RWPE1 (cell line): Measurements from ENCODE around the gene SIRPB2.

Source experiments
- CTCF ChIA-PET: fragments of 350-600 bp; sonication (Branson Sonifier 250); formaldehyde crosslinking; extraction: SDS; loops from one replicate; lab custom pipeline; 2021; lab: Yijun Ruan, JAX
- POLR2A ChIA-PET: fragments of 400-600 bp; formaldehyde crosslinking; extraction: SDS; loops from one replicate; lab custom pipeline; 2020; ENCODE audit warnings: antibody characterized with exemption; ENCODE audit not compliant: low non-redundant PET; lab: Yijun Ruan, JAX
- DNase-seq: peaks from one replicate; pipeline ENCODE4 v3.0.0; 2012; ENCODE audit warnings: low spot score
- H3K27ac ChIP-seq: fragments of 450-650 bp; 2 replicates; pipeline ENCODE4 v1.5.1; 2017
- TF ChIP-seq, protein P1 (sequence below): fragments of 450-650 bp; conservative IDR thresholded peaks from 2 replicates; pipeline ENCODE4 v1.5.1; 2017; ENCODE audit warnings: low read depth, mild to moderate bottlenecking

SIRPB2 gene

DNA sequence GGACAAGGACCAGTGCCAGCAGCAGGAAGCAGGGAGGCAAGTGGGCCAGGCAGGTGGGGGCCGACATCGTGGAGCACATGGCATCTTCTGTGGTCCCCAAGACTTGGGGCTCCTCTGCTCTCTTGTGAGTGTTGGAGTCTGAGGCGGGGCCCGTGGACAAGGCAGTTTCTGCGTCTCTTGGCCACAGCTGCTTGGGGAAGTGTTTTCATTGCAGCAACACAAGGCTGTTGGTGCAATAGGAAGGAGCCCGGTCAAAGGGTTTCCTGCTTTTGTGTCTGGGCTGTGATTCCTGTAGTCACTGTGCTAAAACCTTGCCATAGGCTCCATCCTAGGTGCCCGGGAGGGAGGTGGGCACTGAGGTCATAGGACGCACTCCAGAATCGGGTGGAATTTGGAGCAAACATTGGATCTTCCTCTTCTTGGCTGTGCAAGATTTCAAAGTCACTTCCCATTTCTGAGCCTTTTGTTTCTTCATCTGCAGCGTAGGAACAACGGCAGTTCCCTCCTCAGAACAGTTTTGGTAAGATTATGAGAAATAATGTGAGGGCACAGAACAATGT, at the start of gene SIRPB2:
Gene SIRPB2, minus strand, starts transcription at position 140 of the 560 bp plus-strand sequence. Its CDS starts 61 bp downstream, at position 79.
- peak within 1 kb of the TSS; percentile 91 for H3K27ac ChIP-seq
- DNase-seq = no peak

DNA sequence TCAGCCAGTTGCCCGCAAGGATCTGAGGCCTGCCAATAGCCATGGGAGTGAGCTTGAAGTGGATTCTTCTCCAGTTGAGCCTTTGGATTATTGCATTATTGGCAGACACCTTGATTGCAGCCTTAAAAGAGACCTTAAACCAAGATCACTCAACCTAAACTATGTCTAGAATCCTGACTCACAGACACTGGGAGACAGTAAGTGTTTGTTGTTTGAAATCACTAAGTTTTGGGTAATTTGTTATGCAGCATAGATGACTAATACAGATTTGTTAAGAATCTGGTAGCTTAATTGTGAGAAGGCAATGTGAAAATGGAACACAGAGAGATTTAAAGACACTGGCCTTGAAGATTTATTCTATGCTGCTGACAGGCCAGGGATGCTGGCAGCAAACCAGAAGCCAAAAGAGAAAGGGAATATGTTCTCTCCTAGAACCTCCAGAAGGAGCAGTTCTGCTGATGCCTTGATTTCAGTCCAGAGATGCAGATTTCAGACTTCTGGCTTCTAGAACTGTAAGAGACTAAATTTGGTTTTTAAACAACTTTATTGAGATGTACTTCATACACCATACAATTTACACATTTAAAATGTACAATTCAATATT, 48.7 kb upstream of the SIRPB2 start:
- ChIA-PET POLR2A (no interaction called here), CTCF (interaction anchor here (0.6 to 0.8 kb wide), 3 partner anchors 10 to 1015 kb away, joined by 3 read pairs; no protein-coding TSS in a partner anchor)
- H3K27ac ChIP-seq = no peak overlapping the region
- no peak for DNase-seq
- TF ChIP-seq, protein P1, sequence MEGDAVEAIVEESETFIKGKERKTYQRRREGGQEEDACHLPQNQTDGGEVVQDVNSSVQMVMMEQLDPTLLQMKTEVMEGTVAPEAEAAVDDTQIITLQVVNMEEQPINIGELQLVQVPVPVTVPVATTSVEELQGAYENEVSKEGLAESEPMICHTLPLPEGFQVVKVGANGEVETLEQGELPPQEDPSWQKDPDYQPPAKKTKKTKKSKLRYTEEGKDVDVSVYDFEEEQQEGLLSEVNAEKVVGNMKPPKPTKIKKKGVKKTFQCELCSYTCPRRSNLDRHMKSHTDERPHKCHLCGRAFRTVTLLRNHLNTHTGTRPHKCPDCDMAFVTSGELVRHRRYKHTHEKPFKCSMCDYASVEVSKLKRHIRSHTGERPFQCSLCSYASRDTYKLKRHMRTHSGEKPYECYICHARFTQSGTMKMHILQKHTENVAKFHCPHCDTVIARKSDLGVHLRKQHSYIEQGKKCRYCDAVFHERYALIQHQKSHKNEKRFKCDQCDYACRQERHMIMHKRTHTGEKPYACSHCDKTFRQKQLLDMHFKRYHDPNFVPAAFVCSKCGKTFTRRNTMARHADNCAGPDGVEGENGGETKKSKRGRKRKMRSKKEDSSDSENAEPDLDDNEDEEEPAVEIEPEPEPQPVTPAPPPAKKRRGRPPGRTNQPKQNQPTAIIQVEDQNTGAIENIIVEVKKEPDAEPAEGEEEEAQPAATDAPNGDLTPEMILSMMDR = no peak

More for the DNA sequence above, at the start of gene SIRPB2:
- ChIA-PET CTCF (no interaction called here), POLR2A (no interaction called here)
- TF ChIP-seq, protein P1 = no peak

DNA sequence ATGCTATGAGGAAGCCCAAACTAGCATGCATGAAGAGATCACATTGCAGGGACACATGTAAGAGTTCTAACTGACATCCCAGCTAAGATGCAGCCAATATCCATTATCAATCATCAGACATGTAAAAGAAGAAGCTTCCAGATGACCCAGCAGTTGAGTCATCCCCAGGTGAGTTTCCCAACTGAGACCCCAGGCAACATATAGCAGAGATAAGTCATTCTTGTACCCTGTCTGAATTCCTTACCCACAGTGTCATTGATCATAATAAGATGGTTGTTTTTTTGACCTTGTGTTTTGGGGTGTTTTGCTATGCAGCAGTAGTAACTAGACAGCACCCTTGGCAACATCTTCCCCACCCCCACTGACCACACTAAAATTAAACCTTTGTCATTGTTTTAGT, 47.4 kb upstream of the SIRPB2 start:
- peak; percentile 7 for DNase-seq
- CTCF ChIA-PET = no interaction called here
- POLR2A ChIA-PET = no interaction called here
- H3K27ac ChIP-seq = no peak overlapping the region
- TF ChIP-seq, protein P1 = no peak

DNA sequence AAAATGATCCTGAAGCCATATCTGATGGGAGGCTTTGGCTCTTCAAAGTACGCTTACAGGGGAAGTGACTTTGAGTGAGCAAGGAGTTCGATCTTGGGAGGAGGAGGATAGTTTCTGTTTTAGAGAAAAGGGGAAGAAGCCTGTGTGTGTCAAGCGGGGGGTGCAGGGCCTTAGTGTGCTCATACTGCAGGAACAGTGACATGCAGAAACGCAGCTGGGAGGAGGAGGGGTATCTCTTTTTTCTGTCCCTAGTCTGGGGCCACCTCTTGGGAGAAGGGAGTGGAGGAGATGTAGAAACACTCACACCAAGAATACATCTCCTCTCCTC, 46.5 kb upstream of the SIRPB2 start:
- POLR2A ChIA-PET = no interaction called here
- CTCF ChIA-PET = interaction anchor here (0.7 kb wide), 2 partner anchors 25 to 39 kb away, joined by 3 read pairs; no protein-coding TSS in a partner anchor
- TF ChIP-seq, protein P1 = no peak
- no peak for DNase-seq
- no peak overlapping the region for H3K27ac ChIP-seq

DNA sequence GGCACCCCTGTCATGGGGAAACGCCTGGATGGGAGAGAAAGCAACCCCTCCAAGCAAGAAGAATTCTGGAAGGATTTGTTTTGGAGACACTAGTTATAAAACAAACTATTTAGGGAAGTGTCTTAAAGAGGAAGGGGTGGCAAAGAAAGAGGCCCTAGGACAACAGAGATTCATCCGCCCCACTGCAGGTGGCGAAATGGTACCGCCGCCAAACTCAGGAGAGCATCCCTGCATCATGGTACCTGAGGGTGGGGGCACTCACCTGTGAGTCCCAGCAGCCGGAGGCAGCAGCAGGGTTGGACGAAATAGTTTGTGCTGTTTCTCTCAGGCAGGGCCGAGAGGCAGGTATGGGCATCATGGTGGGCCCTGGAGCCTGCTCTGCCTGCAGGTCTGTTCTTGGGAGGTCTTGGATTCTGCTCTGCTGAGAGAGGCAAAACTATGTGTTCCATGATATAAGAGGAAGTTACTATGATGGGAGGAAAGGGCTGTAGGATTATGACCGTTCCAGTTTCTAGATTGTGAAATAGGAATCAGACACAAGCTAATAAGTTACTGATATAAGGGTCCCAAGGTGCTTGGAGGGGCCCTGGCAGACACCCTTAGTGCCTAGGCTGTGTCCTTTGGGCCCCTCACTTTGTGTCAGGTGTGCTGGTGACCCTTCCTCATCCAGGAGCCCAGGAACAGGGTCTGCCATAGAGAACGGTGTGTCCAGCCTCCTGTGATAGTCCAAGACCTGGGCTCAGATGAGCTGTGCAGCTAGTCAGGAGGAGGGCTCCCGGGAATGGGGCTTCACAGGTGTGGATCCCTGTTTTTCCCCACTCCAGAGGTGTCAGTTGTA, 45.9 kb upstream of the SIRPB2 start:
- TF ChIP-seq, protein P1 = no peak
- ChIA-PET POLR2A (no interaction called here), CTCF (interaction anchor here (0.7 kb wide), 1 partner anchor 25 kb away, joined by 3 read pairs; no protein-coding TSS in a partner anchor)
- no peak for DNase-seq
- H3K27ac ChIP-seq = no peak overlapping the region

DNA sequence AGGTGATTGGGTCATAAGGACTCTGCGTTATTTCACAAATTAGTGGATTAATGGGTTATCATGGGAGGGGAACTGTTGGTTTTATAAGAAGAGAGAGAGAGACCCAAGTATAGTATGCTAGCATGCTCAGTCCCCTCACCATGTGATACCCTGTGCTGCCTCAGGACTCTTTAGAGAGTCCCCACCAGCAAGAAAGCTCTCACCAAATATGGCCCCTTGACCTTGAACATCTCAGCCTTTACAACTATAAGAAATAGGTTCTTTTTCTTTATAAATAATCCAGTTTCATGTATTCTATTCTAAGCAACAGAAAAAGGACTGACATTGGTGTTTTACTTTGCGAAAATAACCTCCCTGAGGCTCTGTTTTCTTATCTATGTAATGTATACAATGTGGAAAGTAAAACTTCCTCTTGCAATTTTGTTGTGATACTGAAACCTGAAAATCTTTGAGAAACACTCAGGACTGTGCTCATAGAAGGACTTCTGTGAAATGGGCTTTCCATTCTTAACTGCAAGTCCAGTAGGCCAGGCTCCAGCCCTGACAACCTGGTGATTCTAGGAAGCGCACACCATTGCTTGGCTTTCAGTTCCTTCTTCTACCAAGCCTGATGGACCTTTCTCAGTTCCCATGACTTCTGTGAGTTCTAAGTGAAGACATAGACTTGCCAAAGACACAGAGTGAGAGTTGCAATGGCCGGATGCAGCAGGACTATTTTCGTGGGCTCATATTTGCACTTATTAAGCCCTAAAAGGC, 44.4 kb upstream of the SIRPB2 start:
- TF ChIP-seq, protein P1 = no peak
- POLR2A ChIA-PET = no interaction called here
- no peak overlapping the region for H3K27ac ChIP-seq
- CTCF ChIA-PET = no interaction called here
- DNase-seq = no peak
